Measurements from ENCODE around the gene NUAK1.

NUAK1 gene

DNA sequence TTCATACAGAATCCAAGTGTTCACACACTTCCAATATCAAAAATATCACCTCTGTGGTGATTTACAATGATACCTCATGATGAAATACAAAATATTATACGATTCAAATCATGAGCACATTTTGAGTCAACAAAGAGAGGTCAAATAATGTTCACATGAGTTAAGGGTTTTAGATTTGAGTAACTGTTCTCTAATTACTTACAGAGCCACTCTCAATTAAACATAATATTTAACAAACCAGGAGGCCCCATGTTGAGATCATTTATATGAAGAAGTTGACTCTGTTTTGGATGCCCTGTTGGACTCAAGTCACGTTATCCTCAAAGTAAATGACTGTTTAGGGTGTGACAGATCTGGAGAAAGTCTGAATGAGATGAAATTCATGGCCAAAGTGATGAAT lies 53.5 kb downstream of the NUAK1 start:
- no peaks in the 10 kb centered on the region for H3K9me3 ChIP-seq (ENCODE audit: severe bottlenecking)
- DNase-seq: no peak
- no peaks in the 10 kb centered on the region for H3K27me3 ChIP-seq (ENCODE audit: insufficient read depth, low read depth, severe bottlenecking)
- TF ChIP-seq, protein P1, sequence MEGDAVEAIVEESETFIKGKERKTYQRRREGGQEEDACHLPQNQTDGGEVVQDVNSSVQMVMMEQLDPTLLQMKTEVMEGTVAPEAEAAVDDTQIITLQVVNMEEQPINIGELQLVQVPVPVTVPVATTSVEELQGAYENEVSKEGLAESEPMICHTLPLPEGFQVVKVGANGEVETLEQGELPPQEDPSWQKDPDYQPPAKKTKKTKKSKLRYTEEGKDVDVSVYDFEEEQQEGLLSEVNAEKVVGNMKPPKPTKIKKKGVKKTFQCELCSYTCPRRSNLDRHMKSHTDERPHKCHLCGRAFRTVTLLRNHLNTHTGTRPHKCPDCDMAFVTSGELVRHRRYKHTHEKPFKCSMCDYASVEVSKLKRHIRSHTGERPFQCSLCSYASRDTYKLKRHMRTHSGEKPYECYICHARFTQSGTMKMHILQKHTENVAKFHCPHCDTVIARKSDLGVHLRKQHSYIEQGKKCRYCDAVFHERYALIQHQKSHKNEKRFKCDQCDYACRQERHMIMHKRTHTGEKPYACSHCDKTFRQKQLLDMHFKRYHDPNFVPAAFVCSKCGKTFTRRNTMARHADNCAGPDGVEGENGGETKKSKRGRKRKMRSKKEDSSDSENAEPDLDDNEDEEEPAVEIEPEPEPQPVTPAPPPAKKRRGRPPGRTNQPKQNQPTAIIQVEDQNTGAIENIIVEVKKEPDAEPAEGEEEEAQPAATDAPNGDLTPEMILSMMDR (IDR thresholded peaks at IDR 0.05; ENCODE audit: low read depth, low read length): no peak
- no peaks in the 10 kb centered on the region for H3K36me3 ChIP-seq
- no peak overlapping the region for H3K4me3 ChIP-seq (ENCODE audit: low read depth, low read length)
- no peak overlapping the region for H3K27ac ChIP-seq

- no peak overlapping the region for H3K4me3 ChIP-seq (ENCODE audit: low read depth, low read length)
- no peaks in the 10 kb centered on the region for H3K36me3 ChIP-seq
- TF ChIP-seq, protein P1 (IDR thresholded peaks at IDR 0.05; ENCODE audit: low read depth, low read length): no peak
- H3K9me3 ChIP-seq (ENCODE audit: severe bottlenecking): no peaks in the 10 kb centered on the region
- no peak overlapping the region for H3K27ac ChIP-seq
- no peak for DNase-seq
- no peaks in the 10 kb centered on the region for H3K27me3 ChIP-seq (ENCODE audit: insufficient read depth, low read depth, severe bottlenecking)
Observed at GRCh38 chr12:106084759-106085158, 54.0 kb downstream of the NUAK1 start.

GRCh38 chr12:106084014-106084671 lies 54.6 kb downstream of the NUAK1 start:
- TF ChIP-seq, protein P1 (IDR thresholded peaks at IDR 0.05; ENCODE audit: low read depth, low read length): no peak
- Histone ChIP-seq H3K9me3 (ENCODE audit: severe bottlenecking) (no peaks in the 10 kb centered on the region), H3K27ac (no peak overlapping the region), H3K27me3 (ENCODE audit: insufficient read depth, low read depth, severe bottlenecking) (no peaks in the 10 kb centered on the region), H3K4me3 (ENCODE audit: low read depth, low read length) (no peak overlapping the region), H3K36me3 (no peaks in the 10 kb centered on the region)
- no peak for DNase-seq

DNA sequence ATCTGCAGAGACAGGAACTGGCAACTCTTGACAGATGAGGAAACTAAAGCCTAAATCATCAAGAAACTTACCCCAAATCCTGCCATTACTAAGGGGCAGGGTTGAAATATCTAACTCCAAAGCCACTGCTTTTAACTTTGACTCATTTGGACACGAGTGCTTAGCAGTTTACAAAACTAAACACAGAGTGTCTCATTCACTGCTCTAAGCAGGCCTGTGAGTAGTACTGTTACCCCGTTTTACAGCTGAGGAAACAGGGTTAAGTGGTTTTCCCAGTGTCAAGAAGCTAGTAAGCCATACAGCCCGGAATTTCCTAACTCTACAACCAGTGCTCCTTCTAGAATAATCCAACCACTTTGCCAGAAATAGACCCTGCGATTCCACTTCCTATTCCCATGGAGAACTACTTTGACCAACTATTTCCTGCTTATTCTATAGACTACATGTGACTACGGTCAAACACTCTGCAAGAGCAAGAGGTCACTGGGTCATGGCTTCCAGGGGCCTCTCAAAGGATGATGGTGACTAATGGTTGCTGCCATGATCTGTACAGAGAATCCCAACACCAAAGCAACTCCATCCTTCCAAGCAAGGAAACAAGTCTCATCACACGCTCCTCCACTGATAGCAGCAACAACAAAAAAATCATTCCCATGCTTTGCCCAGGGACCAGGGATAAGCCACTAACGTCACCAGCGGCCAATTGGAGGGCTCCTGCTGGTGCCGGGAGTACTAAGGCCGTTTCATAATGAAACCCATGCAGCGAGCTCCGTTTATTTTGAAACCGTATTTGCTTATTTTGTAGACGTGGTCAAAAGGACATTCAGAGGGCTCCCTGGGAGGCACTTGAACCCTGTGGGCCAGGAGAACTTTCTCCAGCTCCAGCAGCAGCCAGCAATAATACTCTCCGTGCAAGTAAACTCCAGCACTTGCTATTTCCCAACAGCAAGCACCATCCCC lies 56.3 kb downstream of the NUAK1 start:
- Histone ChIP-seq H3K27me3 (ENCODE audit: insufficient read depth, low read depth, severe bottlenecking) (no peaks in the 10 kb centered on the region), H3K36me3 (no peaks in the 10 kb centered on the region), H3K27ac (no peak overlapping the region), H3K9me3 (ENCODE audit: severe bottlenecking) (no peaks in the 10 kb centered on the region), H3K4me3 (ENCODE audit: low read depth, low read length) (no peak overlapping the region)
- no peak for DNase-seq
- TF ChIP-seq, protein P1 (IDR thresholded peaks at IDR 0.05; ENCODE audit: low read depth, low read length): no peak

DNA sequence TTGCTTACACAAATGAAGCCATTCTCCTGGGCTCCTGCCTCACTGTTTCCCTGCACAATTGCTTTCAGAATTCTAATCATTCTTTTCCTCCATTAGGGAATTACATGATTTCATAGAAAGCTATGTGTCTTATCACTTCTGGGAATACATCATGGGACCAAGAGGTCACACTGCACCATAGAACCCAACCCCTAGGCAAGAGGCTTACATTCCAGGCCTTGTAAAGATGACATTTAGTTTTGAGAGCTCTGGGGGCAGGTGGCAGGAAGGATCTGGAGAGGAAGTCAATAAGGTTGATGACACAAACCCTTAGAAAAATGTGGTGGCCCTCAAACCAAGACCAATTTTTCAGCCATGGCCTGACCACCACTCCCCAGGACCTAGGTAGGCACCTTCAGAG lies 57.1 kb downstream of the NUAK1 start:
- H3K27me3 ChIP-seq (ENCODE audit: insufficient read depth, low read depth, severe bottlenecking): no peaks in the 10 kb centered on the region
- H3K27ac ChIP-seq: no peak overlapping the region
- DNase-seq: no peak
- TF ChIP-seq, protein P1 (IDR thresholded peaks at IDR 0.05; ENCODE audit: low read depth, low read length): no peak
- no peak overlapping the region for H3K4me3 ChIP-seq (ENCODE audit: low read depth, low read length)
- H3K36me3 ChIP-seq: no peaks in the 10 kb centered on the region
- H3K9me3 ChIP-seq (ENCODE audit: severe bottlenecking): no peaks in the 10 kb centered on the region

Measured in WERI-Rb-1 (cell line).